Epithelial cell of esophagus (primary cell): Measurements from ENCODE around the gene PTPRS.

Source experiments
- DNase-seq: peaks from one replicate; pipeline ENCODE4 v3.0.0; 2010; ENCODE audit warnings: low read depth
- H3K4me3 ChIP-seq: 2 replicates; pipeline ENCODE4 v1.5.1; 2011; ENCODE audit warnings: mild to moderate bottlenecking, low read length, control low read depth
- TF ChIP-seq, protein P1 (sequence below): IDR thresholded peaks from 2 replicates; pipeline ENCODE4 v1.5.1; 2011; ENCODE audit warnings: low read depth, mild to moderate bottlenecking, low read length, control low read depth, inconsistent platforms; ENCODE audit not compliant: insufficient read depth; ENCODE audit errors: missing control alignments

PTPRS gene

GRCh38 chr19:5355693-5356092 lies 15.1 kb upstream of the PTPRS start:
- no peak for DNase-seq
- no peak overlapping the region for H3K4me3 ChIP-seq
- TF ChIP-seq, protein P1, sequence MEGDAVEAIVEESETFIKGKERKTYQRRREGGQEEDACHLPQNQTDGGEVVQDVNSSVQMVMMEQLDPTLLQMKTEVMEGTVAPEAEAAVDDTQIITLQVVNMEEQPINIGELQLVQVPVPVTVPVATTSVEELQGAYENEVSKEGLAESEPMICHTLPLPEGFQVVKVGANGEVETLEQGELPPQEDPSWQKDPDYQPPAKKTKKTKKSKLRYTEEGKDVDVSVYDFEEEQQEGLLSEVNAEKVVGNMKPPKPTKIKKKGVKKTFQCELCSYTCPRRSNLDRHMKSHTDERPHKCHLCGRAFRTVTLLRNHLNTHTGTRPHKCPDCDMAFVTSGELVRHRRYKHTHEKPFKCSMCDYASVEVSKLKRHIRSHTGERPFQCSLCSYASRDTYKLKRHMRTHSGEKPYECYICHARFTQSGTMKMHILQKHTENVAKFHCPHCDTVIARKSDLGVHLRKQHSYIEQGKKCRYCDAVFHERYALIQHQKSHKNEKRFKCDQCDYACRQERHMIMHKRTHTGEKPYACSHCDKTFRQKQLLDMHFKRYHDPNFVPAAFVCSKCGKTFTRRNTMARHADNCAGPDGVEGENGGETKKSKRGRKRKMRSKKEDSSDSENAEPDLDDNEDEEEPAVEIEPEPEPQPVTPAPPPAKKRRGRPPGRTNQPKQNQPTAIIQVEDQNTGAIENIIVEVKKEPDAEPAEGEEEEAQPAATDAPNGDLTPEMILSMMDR: no peak

GRCh38 chr19:5355076-5355475 lies 14.5 kb upstream of the PTPRS start:
- no peak overlapping the region for H3K4me3 ChIP-seq
- TF ChIP-seq, protein P1: no peak
- no peak for DNase-seq

- TF ChIP-seq, protein P1: peak; percentile 25
- DNase-seq: no peak
Observed at GRCh38 chr19:5354403-5354802, 13.8 kb upstream of the PTPRS start.

GRCh38 chr19:5352229-5352763 lies 11.7 kb upstream of the PTPRS start:
- DNase-seq: no peak
- TF ChIP-seq, protein P1: no peak
- no peak overlapping the region for H3K4me3 ChIP-seq

More at GRCh38 chr19:5354403-5354802, 13.8 kb upstream of the PTPRS start:
- H3K4me3 ChIP-seq: no peak overlapping the region

DNA sequence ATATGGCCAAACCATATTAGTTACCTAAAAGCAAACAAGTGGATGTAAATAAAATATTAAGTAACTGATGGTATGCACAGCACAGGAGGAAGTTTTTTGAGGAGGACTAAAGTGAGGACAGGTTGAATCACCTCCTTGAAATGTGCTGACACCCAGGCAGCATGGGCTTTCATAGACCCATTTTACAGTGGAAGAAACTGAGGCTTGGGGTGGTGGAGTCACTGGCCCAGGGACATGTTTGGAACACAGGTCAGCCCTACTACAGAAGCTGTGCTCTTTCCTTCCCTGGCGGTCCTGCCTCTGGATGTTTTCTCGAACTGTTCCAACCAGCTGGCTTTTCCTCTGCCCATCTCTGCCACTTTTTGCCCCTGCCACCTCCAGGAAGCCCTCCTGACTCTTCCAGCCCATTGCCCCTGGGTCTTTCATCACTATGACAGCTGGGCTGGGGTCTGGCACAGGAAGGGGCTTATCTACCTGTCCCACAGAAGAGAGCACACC lies 11.2 kb upstream of the PTPRS start:
- TF ChIP-seq, protein P1: no peak
- H3K4me3 ChIP-seq: no peak overlapping the region
- no peak for DNase-seq

- TF ChIP-seq, protein P1: no peak
Observed at GRCh38 chr19:5349041-5349440, 8.4 kb upstream of the PTPRS start.

GRCh38 chr19:5345895-5346386 lies 5.3 kb upstream of the PTPRS start:
- peak; percentile 18 for DNase-seq
- TF ChIP-seq, protein P1: no peak
- no peak overlapping the region for H3K4me3 ChIP-seq

More at GRCh38 chr19:5349041-5349440, 8.4 kb upstream of the PTPRS start:
- no peak for DNase-seq
- no peak overlapping the region for H3K4me3 ChIP-seq
